ENCODE measurements around the gene USP51. TPM values are rescaled to one million over a fixed set of nuclear protein-coding genes. Genes with fewer than 3 reads are reported as not detected.

The USP51 gene
- total RNA-seq, 1 experiment from 2014 or later = 6.8 TPM

GRCh38 chrX:55522596-55523276 lies 33.1 kb upstream of the USP51 start:
- Mint-ChIP-seq H3K36me3 (ENCODE audit: insufficient read depth in 1 of 3, low read depth in 3 of 3) (no peaks in the 10 kb centered on the region), H3K9me3 (peaks cover 52 to 72% of the 10 kb centered on the region in 2 experiments), H3K27me3 (ENCODE audit: low read depth) (peaks cover 4% of the 10 kb centered on the region; the same call in 1 of the 2 replicates), H3K27ac (no peak overlapping the region; a peak in 1 of 7 replicates), H3K4me3 (no peak overlapping the region), H3K4me1 (no peaks in the 10 kb centered on the region)
- no peaks in the 10 kb centered on the region for H4K20me1 ChIP-seq (ENCODE audit: control insufficient read depth, insufficient read depth, insufficient read length)
- H3K23ac ChIP-seq (ENCODE audit: insufficient read length, low read depth, low read length) = no peak overlapping the region
- no peak for TF ChIP-seq CTCF (conservative IDR thresholded peaks at IDR 0.05)
- H3K4me1 ChIP-seq (ENCODE audit: insufficient read depth, low read length) = no peaks in the 10 kb centered on the region
- no peaks in the 10 kb centered on the region for H3K27me3 ChIP-seq (ENCODE audit: insufficient read depth, low read length)
- no peak overlapping the region for H4K91ac ChIP-seq (ENCODE audit: insufficient read length, low read depth, low read length)
- H2AK5ac ChIP-seq (ENCODE audit: insufficient read length, low read length) = no peak overlapping the region
- no peak overlapping the region for H3K14ac ChIP-seq (ENCODE audit: insufficient read depth, low read length)
- H4K8ac ChIP-seq (replicated peaks; ENCODE audit: insufficient read length, low read depth, low read length) = no peak overlapping the region
- no peaks in the 10 kb centered on the region for H3K79me2 ChIP-seq (ENCODE audit: insufficient read depth, low read length)
- H3K56ac ChIP-seq (ENCODE audit: insufficient read length, low read depth, low read length) = no peak overlapping the region
- no peak overlapping the region for H2AFZ ChIP-seq (ENCODE audit: low read length)
- H2BK120ac ChIP-seq (ENCODE audit: low read depth, low read length, poor library complexity, severe bottlenecking) = no peak overlapping the region
- no peak for DNase-seq
- H3T11ph ChIP-seq (ENCODE audit: low read length) = no peak overlapping the region
- no peak overlapping the region for H3K4me2 ChIP-seq (ENCODE audit: insufficient read depth, insufficient read length, low read length)
- H3K23me2 ChIP-seq (ENCODE audit: insufficient read length, low read depth, low read length, poor library complexity, severe bottlenecking) = no peaks in the 10 kb centered on the region
- H2BK12ac ChIP-seq (ENCODE audit: insufficient read length, low read depth, low read length) = no peak overlapping the region
- H2BK15ac ChIP-seq (ENCODE audit: low read depth, low read length) = no peak overlapping the region
- peaks cover 43% of the 10 kb centered on the region for H3K9me3 ChIP-seq (ENCODE audit: control insufficient read depth, low read depth, low read length)
- no peak overlapping the region for H2BK5ac ChIP-seq (ENCODE audit: insufficient read length, low read length)
- H2BK20ac ChIP-seq (ENCODE audit: low read depth, low read length, poor library complexity, severe bottlenecking) = no peak overlapping the region
- no peak overlapping the region for H3K4ac ChIP-seq (ENCODE audit: low read depth, low read length)
- no peak overlapping the region for H4K5ac ChIP-seq (ENCODE audit: insufficient read length, low read depth, low read length)
- WGBS (ENCODE audit: extremely low coverage, insufficient read length, low lambda C conversion rate) = no CpG with 5 or more reads among the region's 17 CpGs
- no peaks in the 10 kb centered on the region for H3K79me1 ChIP-seq (ENCODE audit: insufficient read depth, low read depth, low read length, poor library complexity, severe bottlenecking)
- no peak overlapping the region for H3K27ac ChIP-seq (ENCODE audit: insufficient read length, low read depth, low read length)
- no peak overlapping the region for H3K9ac ChIP-seq (ENCODE audit: extremely low read depth, insufficient read length, low read length)
- no peak overlapping the region for H3K18ac ChIP-seq (ENCODE audit: insufficient read length, low read depth, low read length)
